SKM-1 treated with dmso at 0.1 percent for 144 hours (cell line): ENCODE data around the gene PNISR.
A peak's percentile ranks its signal among the peaks of the same experiment; 100 is the strongest.
"Not testable (repeated sequence)": the region's sequence is repeated elsewhere in the genome, so short reads cannot be mapped to it uniquely, and the experiment has no call there.

Experiments
- DNase-seq: peaks from one replicate; lab custom pipeline; 2025; ENCODE audit not compliant: unreplicated experiment; lab: John Stamatoyannopoulos, UW

PNISR gene, protein sequence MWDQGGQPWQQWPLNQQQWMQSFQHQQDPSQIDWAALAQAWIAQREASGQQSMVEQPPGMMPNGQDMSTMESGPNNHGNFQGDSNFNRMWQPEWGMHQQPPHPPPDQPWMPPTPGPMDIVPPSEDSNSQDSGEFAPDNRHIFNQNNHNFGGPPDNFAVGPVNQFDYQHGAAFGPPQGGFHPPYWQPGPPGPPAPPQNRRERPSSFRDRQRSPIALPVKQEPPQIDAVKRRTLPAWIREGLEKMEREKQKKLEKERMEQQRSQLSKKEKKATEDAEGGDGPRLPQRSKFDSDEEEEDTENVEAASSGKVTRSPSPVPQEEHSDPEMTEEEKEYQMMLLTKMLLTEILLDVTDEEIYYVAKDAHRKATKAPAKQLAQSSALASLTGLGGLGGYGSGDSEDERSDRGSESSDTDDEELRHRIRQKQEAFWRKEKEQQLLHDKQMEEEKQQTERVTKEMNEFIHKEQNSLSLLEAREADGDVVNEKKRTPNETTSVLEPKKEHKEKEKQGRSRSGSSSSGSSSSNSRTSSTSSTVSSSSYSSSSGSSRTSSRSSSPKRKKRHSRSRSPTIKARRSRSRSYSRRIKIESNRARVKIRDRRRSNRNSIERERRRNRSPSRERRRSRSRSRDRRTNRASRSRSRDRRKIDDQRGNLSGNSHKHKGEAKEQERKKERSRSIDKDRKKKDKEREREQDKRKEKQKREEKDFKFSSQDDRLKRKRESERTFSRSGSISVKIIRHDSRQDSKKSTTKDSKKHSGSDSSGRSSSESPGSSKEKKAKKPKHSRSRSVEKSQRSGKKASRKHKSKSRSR

DNA sequence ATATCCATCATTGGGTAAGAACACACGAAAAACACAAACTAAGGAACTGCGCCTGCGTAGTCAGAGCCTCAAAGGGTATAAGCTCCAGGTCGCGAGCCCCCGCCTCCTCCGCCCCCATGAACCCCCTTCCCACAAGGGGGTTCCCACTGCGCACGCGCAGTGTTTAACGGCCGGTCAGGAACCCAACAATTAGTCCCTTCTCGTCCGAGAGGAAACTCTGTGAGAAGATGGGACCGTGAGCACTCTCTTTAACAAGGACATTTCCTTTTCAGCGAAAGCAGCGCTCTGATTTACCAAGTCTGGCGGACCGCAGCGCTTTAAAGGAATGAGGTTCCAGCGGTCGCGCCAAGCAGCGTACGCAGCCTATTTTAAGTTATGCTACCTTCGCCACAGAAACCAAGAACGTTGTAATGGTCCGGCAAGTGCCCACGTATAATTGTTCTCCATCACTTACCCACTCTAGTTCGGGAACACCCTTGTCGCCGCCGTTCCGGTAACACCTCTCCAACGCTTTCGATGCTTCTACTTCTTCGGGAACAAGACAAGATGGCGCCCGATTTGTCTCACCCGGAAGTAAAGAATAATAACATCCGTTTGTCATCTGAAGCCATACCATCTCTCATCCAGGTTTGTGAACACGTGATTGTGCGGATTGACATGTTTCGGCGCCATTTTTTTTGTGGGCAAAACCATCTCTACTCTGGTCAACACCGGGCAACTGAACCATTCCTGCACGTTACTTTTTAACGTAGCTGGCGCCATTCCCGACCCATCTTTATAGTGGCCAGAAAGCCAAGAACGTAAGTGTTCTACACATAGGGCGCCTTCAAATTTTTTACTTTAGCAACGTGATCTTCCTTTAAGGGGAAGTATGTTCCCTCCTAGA is at the start of gene PNISR:
PNISR (minus strand) TSS at position 548 of the 886 bp plus-strand sequence. CDS start 10,649 bp downstream, outside the sequence.
- peak; percentile 94 for DNase-seq

DNA sequence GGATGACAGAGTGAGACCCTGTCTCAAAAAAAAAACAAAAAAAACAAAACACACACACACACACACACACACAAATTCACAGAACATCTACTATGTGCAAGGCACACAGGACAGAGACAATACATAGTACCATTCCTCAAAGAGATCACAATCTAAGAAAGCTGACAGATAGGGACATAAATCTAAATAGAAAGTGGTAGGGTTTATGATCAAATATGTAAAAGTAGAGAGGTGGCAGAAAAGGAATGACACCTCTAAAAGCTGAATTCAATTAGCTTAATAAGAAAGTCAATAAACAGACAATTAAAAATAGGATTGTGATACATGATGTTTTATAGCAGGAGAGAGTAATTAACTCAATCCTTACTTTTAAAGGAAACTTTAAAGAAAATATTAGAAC is 48.6 kb upstream of the PNISR start:
- DNase-seq, result no peak

DNA sequence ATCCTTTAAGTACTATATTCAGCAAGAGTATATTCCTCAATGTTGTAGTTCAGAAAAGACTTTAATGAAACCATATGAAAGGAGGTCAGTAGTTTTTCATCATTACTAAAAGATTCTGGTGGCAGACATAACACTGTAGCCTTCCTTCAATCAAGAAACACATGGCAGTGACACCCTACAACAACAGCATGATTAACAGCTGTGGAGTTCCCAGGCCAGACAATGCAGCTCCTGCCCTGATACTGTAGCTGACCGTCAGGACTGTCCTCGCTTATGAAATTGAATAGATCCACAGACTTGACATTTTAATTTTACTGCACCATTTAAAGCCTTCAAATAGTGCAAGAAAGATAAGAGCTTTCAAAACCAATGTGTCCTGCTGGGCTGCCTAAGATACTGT is 46.5 kb upstream of the PNISR start:
- DNase-seq, result no peak

DNA sequence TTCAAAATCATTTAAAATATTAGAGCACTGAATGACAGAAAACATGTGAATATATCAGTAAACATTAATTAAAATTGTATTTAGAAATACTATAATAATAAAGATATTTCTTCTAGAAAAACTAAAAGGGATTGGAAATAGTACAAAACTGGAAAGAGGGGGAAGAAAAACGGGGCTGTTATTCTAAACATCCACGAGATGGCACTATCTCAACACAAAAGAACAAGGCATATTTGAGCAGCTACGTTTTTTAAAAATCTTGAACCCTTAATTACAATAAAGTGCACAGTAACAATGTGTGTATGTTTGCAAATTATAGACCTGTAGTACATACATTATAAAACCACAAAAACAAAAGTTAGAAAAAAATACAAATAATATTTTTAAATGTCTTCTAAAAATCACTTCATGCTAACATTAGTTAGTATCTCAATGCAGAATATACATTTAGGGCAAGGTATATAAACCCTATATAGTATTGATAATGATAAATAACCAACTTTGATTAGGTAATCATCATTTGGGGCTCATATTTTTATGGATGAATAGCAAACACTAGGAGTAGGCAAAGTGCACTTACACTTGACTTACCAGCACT is 42.5 kb upstream of the PNISR start:
- peak; percentile 30 for DNase-seq

DNA sequence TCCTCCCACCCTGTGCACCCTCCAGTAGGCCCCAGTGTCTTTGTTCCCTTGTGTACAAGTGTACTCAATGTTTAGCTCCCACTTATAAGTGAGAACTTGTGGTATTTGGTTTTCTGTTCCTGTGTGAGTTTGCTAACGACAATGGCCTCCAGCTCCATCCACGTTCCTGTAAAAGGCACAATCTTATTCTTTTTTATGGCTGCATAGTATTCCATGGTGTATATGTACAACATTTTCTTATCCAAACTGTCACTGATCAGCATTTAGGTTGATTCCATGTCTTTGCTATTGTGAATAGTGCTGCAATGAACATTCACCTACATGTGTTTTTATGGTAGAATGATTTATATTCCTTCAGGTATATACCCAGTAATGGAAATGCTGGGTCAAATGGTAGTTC is 34.0 kb upstream of the PNISR start:
- not testable (repeated sequence) for DNase-seq

DNA sequence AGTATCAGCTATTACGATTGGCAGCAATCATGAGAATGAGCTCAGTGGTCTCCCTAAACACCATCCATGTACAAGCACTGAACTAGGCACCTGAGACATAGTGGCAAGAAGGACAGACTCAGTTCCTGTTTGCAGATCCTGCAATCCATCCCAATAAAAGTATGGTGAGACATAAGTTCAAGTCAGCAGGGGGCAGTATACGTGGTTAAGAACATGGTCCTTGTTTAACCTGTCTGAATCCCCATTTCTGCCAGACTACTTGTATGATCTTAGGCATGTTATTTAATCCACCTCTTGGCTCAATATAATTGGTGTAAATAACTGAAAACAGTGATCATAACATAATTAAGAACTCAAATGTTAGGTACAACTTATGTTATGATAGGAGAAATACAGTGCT is 33.2 kb upstream of the PNISR start:
- DNase-seq, result peak; percentile 53

DNA sequence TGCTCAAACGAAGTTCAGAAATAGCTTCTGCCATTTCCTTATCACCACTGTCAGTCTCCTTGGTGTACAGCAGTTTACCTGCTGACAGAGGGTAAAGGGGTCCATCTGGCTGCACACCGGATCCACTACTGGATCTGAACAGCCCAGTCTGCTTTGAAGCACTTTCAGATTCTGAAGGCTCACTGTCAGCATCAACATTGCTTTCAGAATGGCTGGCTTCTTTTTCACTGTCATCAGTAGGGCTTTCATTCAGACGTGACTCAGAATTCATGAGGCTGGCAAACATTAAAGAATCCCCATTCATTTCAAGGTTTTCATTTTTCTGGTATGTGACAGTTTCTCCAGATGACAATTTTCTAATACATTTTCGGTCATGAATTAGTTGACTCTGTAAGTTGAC is 21.0 kb upstream of the PNISR start:
- DNase-seq, result no peak

DNA sequence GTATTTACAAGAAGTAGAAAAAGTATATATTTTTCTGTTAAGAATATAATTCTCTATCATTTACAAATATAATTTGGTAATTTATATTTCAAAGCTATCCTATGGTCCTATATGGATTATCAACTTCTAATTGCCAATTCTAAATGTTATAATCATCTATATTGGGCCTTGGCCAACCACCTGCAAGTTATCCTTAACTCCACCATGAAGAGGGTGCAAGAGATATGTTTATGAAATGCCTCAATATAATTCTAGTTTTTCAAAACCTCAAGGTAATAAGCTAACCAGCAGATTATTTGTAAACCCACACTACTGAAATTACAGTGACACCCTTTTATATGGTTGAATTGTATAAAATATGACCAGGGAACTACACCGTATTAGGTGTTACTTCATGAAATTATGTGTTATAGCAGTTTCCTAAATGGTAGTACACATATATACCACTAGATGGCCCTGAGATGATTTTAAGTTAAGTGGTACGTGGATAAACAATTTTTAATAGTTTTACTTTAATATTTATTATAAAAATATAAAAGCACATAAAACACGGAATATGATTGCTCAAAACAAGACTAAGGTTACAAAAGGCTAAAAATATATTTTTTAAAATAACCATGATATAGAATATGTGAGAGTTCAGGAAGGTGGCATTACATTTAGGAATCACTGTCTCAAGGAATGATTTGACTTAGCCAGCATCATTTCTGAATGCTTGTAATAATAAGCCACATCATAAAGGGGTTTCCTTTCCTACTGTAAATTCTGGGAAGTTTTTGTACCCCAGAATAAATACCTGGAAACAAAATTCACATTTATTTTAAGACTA is 9.8 kb upstream of the PNISR start:
- DNase-seq, result peak; percentile 9

DNA sequence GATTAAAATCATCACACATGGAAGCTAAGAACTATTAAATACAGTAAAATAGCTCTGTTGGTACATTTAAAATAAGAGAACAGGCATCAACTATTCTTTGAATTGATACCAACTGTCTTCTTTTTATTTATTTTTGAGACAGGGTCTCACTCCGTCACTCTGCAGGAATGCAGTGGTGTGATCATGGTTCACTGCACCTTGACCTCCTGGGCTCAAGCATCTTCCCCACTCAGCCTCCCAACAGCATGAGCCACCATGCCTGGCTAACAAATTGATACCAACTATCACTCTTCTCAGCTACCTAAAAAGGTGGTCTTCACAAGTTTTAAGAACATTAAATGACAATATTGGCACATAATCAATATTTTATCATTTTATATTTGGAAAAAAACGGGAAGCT is 7.8 kb upstream of the PNISR start:
- no peak for DNase-seq

DNA sequence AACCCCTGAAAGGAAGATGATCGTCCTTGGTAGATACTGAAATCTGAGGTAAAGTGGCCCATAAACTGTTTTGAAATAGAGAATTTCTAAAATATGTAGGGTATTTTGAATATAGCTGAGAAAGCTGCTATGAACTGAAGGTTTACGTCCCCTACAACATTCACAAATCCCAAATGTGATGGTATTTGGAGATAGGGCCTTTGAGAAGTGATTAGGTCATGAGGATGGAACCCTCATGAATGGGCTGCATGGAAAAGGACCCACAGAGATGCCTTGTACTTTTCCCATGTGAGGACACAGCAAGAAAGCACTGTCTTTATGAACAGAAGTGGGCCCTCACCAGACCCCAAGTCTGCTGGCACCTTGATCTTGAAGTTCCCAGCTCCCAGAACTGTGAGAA is 6.8 kb upstream of the PNISR start:
- no peak for DNase-seq

DNA sequence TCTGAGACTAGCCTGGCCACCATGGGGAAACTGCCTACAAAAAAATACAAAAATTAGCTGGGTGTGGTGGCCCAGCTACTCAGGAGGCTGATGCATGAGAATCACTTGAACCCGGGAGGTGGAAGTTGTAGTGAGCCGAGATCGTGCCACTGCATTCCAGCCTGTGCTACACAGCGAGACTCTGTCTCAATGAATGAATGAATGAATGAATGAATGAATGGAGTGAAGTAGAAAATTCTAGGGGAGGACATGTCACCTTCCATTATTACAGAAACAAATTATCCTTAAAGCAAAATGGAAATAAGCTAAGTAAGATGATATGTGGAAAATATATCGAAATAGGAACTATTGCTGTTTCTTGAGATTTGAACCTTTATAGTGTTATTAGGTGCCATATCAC is 2.9 kb upstream of the PNISR start:
- no peak for DNase-seq

DNA sequence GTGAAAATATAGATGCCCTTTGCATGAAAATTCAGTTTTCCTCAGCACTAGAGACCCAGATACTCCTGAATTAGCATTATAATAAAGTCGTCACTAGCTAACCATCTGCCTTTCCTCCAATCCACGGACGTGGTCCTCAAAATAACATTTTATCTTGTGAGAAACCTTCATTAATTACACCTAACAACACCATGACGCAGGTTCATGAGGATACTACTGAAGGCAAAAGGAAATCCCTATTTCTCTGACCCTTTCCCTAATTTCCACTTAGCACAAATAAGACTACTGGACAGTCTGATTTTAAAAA is 1.3 kb upstream of the PNISR start:
- no peak for DNase-seq

DNA sequence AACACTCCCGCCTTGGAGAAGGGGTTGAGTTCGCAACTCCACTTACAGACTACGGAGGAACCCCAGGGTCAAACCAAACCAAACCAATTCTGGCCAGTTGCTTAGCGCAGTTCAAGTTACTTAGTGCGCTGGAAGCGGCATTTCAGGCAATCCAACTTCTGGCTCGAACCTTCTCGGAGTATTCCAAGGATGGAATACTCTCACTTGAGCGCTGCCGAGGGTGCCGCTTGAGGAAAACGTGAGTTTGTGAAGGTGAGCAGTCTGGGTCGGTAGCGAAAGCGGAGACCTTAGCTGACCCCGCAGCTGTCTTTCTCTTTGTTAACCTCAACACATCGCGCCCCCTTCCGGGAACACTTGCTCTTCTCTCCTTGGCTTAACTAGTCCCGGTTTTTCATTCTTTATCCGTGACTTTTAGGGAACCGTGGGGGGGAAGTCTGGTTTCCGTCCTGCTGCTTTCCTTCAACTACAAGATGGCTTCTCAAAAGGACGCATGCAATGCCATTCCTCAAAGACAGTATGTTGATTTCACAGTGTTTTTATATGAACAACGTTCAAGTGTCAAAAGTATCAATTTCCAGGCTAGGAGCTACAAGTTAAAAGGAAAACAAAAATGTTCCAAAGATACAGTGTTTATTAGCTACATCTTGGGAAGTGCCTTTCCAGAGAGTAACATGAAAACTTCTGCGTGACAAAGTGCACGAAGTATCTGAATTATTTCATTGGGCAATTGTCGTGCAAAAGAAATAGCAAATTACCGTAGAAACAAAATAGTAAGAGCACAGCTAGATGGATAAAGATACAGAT is 741 bp upstream of the PNISR start:
- peak; percentile 88 for DNase-seq

DNA sequence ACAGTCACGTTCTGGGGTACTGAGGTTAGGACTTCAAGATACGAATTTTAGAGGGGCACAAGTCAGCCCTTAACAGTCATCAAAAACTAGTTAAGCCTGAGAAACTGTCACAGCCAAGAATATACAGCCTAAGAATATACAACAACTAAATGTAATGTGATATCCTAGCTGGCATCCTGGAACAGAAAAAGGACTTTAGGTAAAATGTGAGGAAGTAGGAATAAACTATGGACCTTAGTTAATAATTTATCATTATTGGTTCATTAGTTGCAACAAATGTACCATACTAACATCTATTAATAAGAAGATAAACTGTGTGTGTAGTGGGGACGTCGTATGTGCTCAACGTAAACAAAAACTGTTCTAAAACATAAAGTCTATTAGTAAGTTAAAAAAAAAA is 1.1 kb downstream of the PNISR start:
- DNase-seq, result no peak

DNA sequence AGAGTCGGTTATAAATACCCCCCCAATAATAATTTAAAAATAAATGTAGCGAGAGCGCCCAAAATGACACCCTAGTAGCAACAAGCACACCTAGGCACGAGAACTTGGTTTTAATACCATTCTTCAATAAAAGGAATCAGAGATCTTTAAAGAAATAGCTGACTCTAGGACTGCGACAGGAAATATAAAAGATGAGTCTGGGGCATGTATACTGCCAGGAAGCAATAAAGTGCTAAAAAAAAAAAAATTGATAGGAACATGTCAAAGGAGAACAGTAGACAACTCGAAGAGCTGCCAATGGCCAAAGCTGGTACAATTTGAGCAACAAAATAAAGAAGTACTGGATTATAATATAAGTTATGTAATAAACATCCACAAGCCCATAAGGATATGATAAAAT is 2.2 kb downstream of the PNISR start:
- no peak for DNase-seq

DNA sequence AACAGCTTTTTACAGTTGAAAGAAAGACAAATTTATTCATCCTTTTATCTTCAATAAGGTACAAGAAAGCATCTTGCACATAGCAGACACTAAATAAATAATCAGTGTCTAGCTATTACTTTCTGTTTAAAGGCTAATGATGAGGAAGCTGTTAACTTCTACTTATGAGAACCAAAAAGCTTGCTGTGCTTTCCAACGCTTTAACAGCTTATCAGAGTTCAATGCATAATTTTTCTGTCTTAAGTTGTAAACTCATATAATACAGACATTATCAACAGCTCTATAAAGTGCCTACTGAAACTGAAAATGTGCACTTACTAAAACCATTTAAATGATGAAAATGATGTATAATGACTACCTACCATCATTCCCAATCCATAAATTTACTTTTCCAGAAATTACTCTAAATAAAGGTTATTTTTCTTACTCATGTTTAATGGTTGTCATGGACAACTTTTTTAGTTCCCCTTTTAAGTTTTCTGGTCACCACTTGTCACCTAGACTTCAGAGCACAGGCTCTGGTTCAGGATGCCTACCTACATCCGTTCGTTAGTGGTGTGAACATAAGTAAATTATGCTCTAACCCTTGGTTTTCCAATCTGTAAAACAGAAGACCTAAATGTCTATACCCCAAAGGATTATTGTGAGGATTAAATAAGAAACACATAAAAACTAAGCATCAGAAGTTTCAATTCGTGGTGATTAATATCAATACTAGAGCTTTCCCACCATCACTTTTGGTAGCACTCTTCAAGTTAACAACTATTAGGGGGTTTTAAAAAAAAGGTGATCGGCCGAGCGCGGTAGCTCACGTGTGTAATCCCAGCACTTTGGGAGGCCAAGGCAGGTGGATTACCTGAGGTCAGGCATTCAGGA is 8.0 kb downstream of the PNISR start:
- no peak for DNase-seq

DNA sequence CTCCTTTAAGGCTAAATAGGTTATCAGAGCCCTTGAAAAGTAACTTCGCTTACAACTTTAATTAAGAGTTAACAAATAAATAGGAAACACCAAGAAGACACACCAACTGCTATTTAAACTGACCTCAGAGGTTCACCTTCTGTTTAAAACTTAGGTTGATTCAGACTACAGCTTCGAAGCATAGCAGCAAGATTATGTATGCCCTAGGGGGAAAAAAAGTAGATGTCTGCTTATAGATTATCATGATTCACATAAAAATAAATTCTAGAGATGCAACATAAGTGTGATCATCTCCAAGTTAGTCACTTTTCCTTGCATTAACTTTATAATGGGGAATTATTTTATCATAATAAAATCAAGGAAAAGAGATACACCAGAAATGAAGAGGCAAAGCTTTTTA is 8.9 kb downstream of the PNISR start:
- no peak for DNase-seq

DNA sequence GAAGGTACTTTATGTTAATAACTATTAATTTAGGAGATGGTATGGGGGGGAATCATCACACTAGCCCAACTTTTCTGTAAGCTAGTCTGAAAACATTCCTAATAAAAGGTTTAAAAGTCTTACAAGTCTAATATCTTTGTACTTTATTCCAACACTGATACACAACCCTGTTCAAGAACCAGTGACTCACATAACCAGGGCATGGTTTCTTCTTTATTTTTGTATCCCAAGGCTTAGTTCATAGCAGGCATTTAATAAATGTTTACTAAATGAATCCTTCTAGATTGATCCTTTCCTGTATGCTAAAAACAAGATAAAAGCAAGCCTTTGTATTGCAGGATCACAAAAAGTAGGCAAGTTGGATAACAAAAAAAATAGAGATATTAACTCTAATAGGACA is 9.7 kb downstream of the PNISR start:
- DNase-seq, result no peak

DNA sequence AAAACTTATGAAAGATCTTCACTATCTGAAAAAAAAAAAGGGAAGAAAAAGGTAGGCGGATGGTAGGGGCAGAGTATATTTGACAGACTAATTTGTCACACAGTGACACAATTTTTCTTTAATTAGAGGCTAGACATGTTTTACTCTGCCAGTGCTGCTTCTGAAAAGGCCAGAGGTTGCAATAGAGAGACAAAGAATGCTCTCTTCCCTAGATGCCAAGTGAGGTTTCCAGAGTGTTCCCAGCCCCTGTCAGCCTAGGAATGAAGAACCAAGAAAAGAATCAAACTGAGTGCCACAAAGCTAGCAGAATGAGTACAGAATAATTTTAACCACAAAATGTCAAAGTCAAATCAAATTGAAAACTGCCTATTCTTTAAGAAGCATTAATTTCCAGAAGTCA is 13.0 kb downstream of the PNISR start:
- DNase-seq, result no peak
